WTC11 (cell line): Measurements from ENCODE around the gene SUN2. TPM values are rescaled to one million over a fixed set of nuclear protein-coding genes. Genes with fewer than 3 reads are reported as not detected.

Experiments
- ATAC-seq: fragments of 200-7000 bp; cut with Tn5 transposase; 2 replicates; pipeline ENCODE4 v1.10.0; 2021; ENCODE audit warnings: mild to moderate bottlenecking, moderate library complexity
- CTCF ChIA-PET: fragments of 300-600 bp; sonication (Branson Sonifier 250); formaldehyde crosslinking; loops from one replicate; lab custom pipeline; 2021; ENCODE audit warnings: antibody characterized with exemption; lab: Charles Lee
- POLR2A ChIA-PET: fragments of 350-600 bp; sonication (Branson Sonifier 250); formaldehyde crosslinking; loops from one replicate; lab custom pipeline; 2021; ENCODE audit warnings: antibody characterized with exemption; lab: Charles Lee
- DNase-seq: peaks from one replicate; pipeline ENCODE4 v3.0.0; 2021; ENCODE audit warnings: low spot score
- H3K27ac Mint-ChIP-seq: 2 replicates; pipeline ENCODE4 v1.8.0; 2021; ENCODE audit warnings: mixed read lengths
- H3K27me3 Mint-ChIP-seq: 2 replicates; pipeline ENCODE4 v1.8.0; 2021; ENCODE audit warnings: low read depth, mild to moderate bottlenecking, moderate library complexity, mixed read lengths
- H3K36me3 Mint-ChIP-seq: 2 replicates; pipeline ENCODE4 v1.8.0; 2021; ENCODE audit warnings: mixed read lengths
- H3K4me1 Mint-ChIP-seq: 2 replicates; pipeline ENCODE4 v1.8.0; 2022; ENCODE audit warnings: mixed read lengths
- H3K4me3 Mint-ChIP-seq: 2 replicates; pipeline ENCODE4 v1.8.0; 2021; ENCODE audit warnings: mild to moderate bottlenecking, moderate library complexity, mixed read lengths
- H3K9me3 Mint-ChIP-seq: 2 replicates; pipeline ENCODE4 v1.8.0; 2021; ENCODE audit warnings: mixed read lengths
- CREM ChIP-seq: sonication (generic); formaldehyde crosslinking; IDR thresholded peaks from 2 replicates; pipeline ENCODE4 v1.8.1; 2022; ENCODE audit warnings: mild to moderate bottlenecking, missing genetic modification reagents, moderate library complexity
- EMX1 ChIP-seq: fragments of 250-450 bp; sonication (Bioruptor Pico); IDR thresholded peaks from 2 replicates; pipeline ENCODE4 v1.8.0; 2021; ENCODE audit warnings: mild to moderate bottlenecking
- HMGA2 ChIP-seq: fragments of 250-450 bp; sonication (Bioruptor Pico); IDR thresholded peaks from 2 replicates; pipeline ENCODE4 v1.4.0; 2021; ENCODE audit warnings: mild to moderate bottlenecking, moderate library complexity
- IRF2 ChIP-seq: sonication (generic); formaldehyde crosslinking; IDR thresholded peaks from 2 replicates; pipeline ENCODE4 v1.8.0; 2022; ENCODE audit warnings: low read depth, missing genetic modification reagents, borderline replicate concordance
- NR1H2 ChIP-seq: sonication (generic); formaldehyde crosslinking; IDR thresholded peaks from 2 replicates; pipeline ENCODE4 v1.9.0; 2021; ENCODE audit warnings: mild to moderate bottlenecking, moderate library complexity, missing genetic modification reagents
- SOX15 ChIP-seq: fragments of 250-450 bp; sonication (Bioruptor Pico); IDR thresholded peaks from 2 replicates; pipeline ENCODE4 v1.9.0; 2021; ENCODE audit warnings: mild to moderate bottlenecking
- ZNF219 ChIP-seq: sonication (generic); formaldehyde crosslinking; IDR thresholded peaks from 2 replicates; pipeline ENCODE4 v1.8.0; 2023; ENCODE audit warnings: missing genetic modification reagents, mild to moderate bottlenecking, borderline replicate concordance
- ZNF232 ChIP-seq: sonication (generic); formaldehyde crosslinking; IDR thresholded peaks from 2 replicates; pipeline ENCODE4 v1.8.0; 2022; ENCODE audit warnings: mild to moderate bottlenecking, missing genetic modification reagents
- ZNF317 ChIP-seq: sonication (generic); formaldehyde crosslinking; IDR thresholded peaks from 2 replicates; pipeline ENCODE4 v1.8.1; 2023; ENCODE audit warnings: low read depth, mild to moderate bottlenecking, moderate library complexity, missing genetic modification reagents, borderline replicate concordance
- ZSCAN18 ChIP-seq: fragments of 250-450 bp; sonication (Bioruptor Pico); IDR thresholded peaks from 2 replicates; pipeline ENCODE4 v2.1.2; 2022; ENCODE audit warnings: mild to moderate bottlenecking, moderate library complexity
- total RNA-seq: library from RNA; stranded (reverse); gene quantifications from 3 replicates; pipeline ENCODE4 v1.2.3, GENCODE V29; 2021
- TF ChIP-seq, protein P1 (sequence below): fragments of 250-450 bp; sonication (Bioruptor Pico); IDR thresholded peaks from 2 replicates; pipeline ENCODE4 v1.9.0; 2021; ENCODE audit warnings: mild to moderate bottlenecking
- TF ChIP-seq, protein P2 (sequence below): fragments of 250-450 bp; sonication (Bioruptor Pico); IDR thresholded peaks from 2 replicates; pipeline ENCODE4 v1.8.0; 2021; ENCODE audit warnings: mild to moderate bottlenecking
- TF ChIP-seq, protein P3 (sequence below): sonication (generic); formaldehyde crosslinking; IDR thresholded peaks from 2 replicates; pipeline ENCODE4 v1.8.1; 2022; ENCODE audit warnings: low read depth, missing genetic modification reagents, borderline replicate concordance

SUN2 gene
- total RNA-seq, 1 experiment from 2014 or later = 30.1 TPM

DNA sequence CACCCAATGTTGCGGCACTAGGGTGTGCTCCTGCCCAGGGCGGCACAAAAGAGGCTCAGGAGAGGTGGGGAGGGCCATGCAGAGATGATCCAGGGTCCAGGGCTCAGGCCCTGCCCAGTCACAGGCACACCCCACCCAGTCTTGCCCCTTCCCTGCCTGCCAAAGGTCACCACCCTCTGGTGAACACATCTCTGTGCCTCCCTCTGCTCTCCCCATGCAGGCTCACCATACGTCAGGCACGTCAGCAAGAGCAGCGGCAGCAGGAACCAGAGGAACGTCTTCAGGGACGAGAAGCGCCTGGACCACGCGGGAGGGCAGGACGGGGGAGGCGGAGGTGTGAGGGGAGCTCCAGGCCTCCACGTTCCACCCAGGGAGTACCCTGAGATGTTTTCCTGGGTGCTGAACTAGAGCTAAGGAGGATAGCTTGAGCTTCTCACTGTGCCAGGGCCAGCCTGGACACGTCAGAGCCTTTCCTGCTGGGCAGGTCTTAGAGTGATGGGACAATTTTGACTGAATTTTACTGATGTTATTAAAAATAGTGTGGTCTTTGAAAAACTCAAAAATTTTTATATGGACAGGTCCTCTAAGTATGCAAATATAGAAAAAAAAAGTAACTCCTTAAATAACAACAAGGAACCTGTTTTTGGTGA, 7.2 kb downstream of the SUN2 start (continued):
- TF ChIP-seq, protein P1, sequence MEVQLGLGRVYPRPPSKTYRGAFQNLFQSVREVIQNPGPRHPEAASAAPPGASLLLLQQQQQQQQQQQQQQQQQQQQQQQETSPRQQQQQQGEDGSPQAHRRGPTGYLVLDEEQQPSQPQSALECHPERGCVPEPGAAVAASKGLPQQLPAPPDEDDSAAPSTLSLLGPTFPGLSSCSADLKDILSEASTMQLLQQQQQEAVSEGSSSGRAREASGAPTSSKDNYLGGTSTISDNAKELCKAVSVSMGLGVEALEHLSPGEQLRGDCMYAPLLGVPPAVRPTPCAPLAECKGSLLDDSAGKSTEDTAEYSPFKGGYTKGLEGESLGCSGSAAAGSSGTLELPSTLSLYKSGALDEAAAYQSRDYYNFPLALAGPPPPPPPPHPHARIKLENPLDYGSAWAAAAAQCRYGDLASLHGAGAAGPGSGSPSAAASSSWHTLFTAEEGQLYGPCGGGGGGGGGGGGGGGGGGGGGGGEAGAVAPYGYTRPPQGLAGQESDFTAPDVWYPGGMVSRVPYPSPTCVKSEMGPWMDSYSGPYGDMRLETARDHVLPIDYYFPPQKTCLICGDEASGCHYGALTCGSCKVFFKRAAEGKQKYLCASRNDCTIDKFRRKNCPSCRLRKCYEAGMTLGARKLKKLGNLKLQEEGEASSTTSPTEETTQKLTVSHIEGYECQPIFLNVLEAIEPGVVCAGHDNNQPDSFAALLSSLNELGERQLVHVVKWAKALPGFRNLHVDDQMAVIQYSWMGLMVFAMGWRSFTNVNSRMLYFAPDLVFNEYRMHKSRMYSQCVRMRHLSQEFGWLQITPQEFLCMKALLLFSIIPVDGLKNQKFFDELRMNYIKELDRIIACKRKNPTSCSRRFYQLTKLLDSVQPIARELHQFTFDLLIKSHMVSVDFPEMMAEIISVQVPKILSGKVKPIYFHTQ (CRISPR knock-in tag) = no peak

- ChIA-PET CTCF (interaction anchor here (0.9 to 4.0 kb wide), 8 partner anchors 12 to 124 kb away, joined by 3 to 20 read pairs (median 5); no protein-coding TSS in a partner anchor), POLR2A (interaction anchor here (1.9 kb wide), 1 partner anchor 12 kb away, joined by 5 read pairs; no protein-coding TSS in a partner anchor)
- Mint-ChIP-seq H3K4me1 (no peaks in the 10 kb centered on the region), H3K4me3 (no peak overlapping the region), H3K27ac (no peak overlapping the region), H3K27me3 (no peaks in the 10 kb centered on the region), H3K9me3 (no peaks in the 10 kb centered on the region), H3K36me3 (peaks cover 23% of the 10 kb centered on the region)
- ATAC-seq (no peak), DNase-seq (no peak)
- TF ChIP-seq ZNF232 (CRISPR knock-in tag) (no peak), ZNF219 (no peak), ZSCAN18 (no peak), EMX1 (no peak)
- TF ChIP-seq, protein P2, sequence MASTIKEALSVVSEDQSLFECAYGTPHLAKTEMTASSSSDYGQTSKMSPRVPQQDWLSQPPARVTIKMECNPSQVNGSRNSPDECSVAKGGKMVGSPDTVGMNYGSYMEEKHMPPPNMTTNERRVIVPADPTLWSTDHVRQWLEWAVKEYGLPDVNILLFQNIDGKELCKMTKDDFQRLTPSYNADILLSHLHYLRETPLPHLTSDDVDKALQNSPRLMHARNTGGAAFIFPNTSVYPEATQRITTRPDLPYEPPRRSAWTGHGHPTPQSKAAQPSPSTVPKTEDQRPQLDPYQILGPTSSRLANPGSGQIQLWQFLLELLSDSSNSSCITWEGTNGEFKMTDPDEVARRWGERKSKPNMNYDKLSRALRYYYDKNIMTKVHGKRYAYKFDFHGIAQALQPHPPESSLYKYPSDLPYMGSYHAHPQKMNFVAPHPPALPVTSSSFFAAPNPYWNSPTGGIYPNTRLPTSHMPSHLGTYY (CRISPR knock-in tag) = no peak
Observed at GRCh38 chr22:38745676-38746460, 9.9 kb downstream of the SUN2 start.

GRCh38 chr22:38744981-38745380, 10.8 kb downstream of the SUN2 start:
- peak overlapping the region; percentile 53; the same call in 1 of the 2 replicates for H3K27ac Mint-ChIP-seq

More at GRCh38 chr22:38744981-38745380, 10.8 kb downstream of the SUN2 start:
- ChIA-PET CTCF (interaction anchor here (1.0 to 4.0 kb wide), 3 partner anchors 20 to 23 kb away, joined by 3 to 20 read pairs (median 5); no protein-coding TSS in a partner anchor), POLR2A (no interaction called here)
- Mint-ChIP-seq H3K27me3 (no peaks in the 10 kb centered on the region), H3K4me1 (no peaks in the 10 kb centered on the region), H3K36me3 (peaks cover 24% of the 10 kb centered on the region), H3K4me3 (no peak overlapping the region), H3K9me3 (no peaks in the 10 kb centered on the region)
- TF ChIP-seq, protein P3, sequence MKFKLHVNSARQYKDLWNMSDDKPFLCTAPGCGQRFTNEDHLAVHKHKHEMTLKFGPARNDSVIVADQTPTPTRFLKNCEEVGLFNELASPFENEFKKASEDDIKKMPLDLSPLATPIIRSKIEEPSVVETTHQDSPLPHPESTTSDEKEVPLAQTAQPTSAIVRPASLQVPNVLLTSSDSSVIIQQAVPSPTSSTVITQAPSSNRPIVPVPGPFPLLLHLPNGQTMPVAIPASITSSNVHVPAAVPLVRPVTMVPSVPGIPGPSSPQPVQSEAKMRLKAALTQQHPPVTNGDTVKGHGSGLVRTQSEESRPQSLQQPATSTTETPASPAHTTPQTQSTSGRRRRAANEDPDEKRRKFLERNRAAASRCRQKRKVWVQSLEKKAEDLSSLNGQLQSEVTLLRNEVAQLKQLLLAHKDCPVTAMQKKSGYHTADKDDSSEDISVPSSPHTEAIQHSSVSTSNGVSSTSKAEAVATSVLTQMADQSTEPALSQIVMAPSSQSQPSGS (CRISPR knock-in tag) = no peak
- no peak for TF ChIP-seq NR1H2 (CRISPR knock-in tag)
- TF ChIP-seq SOX15 (CRISPR knock-in tag) = no peak
- TF ChIP-seq CREM (CRISPR knock-in tag) = no peak
- no peak for TF ChIP-seq EMX1
- no peak for TF ChIP-seq IRF2 (CRISPR knock-in tag)
- TF ChIP-seq HMGA2 (CRISPR knock-in tag) = no peak
- no peak for TF ChIP-seq ZNF317 (CRISPR knock-in tag)
- DNase-seq (no peak), ATAC-seq (no peak)
